HG03060 (cell line): ENCODE results near the gene COL25A1.

ENCODE experiments used
- ATAC-seq: cut with Tn5 transposase; IDR thresholded peaks from one replicate; pipeline ENCODE4 v1.9.1; 2021; ENCODE audit warnings: low read depth, moderate number of reproducible peaks; ENCODE audit not compliant: unreplicated experiment

The COL25A1 gene

GRCh38 chr4:109302361-109303139 is at the start of gene COL25A1:
TSS of gene COL25A1 (minus strand) at chr4:109302658.
- ATAC-seq: no peak

DNA sequence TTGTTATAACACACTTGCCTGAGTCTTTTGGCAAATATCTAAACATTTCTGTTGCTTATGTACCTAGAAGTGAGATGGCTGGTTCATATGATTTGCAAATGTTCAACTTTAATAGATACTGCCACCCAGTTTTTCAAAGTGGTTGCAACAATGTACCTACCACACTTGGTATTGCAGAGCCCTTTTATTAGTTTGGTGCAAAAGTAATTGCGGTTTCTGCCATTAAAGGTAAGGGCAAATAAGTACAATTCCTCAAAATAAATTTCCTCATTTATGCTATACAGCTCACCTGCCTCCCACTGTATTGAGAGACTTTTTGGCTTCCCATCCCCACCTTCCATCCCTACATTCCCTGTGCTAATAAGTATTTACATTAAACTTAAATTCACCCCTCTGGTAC is 47.7 kb upstream of the COL25A1 start:
- no peak for ATAC-seq

DNA sequence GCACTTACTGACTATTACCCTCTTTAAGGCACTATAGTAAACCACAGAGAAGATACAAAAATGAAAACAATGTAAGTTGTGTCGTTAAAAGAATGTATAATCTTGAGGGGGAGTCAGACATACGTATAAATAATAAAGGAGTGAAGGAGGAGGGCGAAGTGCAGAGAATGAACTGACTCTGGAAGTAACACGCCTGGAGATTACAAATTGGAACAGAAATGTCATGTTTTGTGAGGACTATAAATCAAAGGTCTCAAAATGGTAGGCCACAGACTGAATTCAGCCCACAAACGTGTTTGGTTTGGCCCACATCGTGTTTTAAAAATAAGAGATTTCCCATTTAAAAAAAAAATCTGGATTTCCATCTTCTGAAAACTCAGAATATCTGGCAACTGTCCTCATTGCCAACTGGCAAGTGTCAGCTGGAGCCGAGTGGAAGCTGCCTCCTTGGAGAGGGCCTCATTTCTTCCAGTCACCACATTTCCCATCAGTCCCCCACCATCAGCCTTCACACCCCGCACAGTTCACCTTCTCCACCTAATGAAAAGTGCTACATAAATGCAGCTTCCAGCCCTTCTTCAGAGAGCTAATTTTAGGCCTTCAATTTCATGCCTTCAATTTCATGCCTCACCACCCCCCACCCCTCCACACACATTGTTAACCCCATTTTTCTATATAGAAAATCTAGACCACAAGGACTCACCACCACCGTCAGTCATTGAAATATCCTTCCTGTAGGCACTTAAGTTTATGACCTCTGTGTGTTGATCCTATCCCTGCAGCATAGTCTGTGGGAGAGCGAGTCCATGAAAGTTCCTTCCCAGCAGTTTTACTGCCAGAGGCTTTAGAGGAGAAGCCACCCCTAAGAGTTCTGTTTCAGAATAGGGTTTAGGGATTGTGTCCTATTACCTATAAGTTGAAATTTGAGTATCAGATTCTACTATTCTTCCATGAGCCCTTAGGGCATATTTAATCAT is 32.0 kb upstream of the COL25A1 start:
- ATAC-seq: no peak

- no peak for ATAC-seq
Observed at GRCh38 chr4:109332926-109333464, 30.5 kb upstream of the COL25A1 start.

DNA sequence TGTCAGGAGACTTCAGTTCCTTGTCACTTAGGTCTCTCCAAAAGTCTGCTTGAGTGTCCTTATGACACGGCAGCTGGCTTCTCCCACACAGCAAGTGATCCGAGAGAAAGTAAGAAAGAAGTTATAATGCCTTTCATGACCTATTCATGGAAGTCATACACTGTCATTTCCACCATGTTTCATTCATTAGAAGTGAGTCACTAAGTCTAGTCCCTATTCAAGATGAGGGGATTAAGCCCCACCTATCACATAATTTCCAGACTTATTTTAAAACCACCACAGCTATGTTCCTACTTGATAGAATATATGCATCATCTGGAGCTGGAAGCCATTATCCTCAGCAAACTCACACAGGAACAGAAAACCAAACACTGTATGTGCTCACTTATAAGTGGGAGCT is 25.2 kb upstream of the COL25A1 start:
- no peak for ATAC-seq

DNA sequence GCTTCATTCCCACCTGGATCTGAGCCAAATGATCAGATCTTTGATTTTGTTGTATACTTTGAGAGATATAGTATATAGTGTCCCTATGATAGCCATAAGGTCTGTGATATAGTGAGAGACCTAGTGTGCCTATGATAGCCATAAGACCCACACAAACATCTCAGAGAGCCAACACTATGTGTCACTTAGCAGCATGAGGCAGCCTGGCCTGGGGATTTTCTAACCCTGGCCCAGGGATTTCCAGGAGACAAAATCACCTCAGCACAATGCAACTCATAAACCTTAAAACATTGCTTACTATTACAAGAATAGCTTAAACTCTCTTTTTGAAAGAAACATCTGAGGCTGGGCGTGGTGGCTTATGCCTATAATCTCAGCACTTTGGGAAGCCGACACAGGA is 23.2 kb upstream of the COL25A1 start:
- ATAC-seq: no peak

GRCh38 chr4:109323348-109323747 is 20.9 kb upstream of the COL25A1 start:
- ATAC-seq: no peak

GRCh38 chr4:109321232-109321631 is 18.8 kb upstream of the COL25A1 start:
- no peak for ATAC-seq

DNA sequence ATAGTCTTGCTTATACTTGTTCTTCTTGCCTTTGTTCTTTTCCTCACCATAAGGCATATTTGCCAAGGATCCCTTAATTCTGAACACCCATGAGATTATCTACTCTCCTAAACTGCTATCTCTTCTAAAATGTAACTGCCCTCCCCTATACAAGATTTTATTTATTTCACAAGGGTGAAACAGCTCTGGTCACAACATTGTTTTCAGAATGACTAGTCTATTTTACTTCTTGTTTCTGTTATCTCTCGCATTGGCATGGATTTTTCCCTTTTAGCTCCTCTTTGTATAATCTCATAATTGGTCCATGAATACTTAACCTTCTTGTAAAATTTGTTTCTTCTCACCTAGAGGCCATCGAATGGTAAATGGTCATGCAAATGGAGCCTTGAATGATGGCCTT is 17.2 kb upstream of the COL25A1 start:
- ATAC-seq: no peak

DNA sequence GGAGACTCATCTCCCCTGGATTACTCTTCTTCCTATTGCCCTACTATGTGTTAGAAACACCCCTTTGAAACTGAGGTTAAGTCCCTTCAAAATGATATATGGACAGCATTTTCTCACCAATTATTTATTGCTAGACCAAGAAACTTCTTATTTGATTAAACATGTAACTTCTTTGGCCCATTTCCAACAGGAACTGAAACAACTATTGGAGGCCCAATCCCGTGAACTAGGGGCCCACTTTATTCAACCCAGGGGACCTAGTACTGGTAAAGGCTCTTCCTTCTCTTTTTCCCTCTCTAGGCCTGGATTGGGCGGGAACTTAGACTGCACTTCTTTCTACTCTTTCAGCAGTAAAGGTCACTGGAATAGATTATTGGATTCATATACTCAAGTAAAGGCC is 16.7 kb upstream of the COL25A1 start:
- no peak for ATAC-seq

DNA sequence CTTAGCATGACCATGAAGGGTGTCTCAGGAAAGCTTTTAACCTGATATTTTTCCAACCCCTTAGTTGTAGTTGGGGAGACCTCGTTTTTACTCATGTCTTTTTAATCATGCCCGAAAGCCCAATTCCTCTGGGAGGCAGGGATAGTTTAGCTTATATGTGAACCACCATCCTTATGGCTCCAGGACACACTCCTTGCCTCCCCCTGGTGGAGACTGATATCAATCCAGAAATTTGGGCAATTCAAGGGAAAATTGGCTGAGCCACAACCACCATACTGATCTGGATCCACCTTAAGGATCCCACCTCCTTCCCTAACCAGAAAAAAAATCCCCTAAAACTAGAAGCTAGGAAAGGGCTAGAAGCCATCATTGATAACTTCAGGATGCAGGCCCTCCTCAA is 13.4 kb upstream of the COL25A1 start:
- ATAC-seq: no peak

GRCh38 chr4:109315341-109315740 is 12.9 kb upstream of the COL25A1 start:
- no peak for ATAC-seq

DNA sequence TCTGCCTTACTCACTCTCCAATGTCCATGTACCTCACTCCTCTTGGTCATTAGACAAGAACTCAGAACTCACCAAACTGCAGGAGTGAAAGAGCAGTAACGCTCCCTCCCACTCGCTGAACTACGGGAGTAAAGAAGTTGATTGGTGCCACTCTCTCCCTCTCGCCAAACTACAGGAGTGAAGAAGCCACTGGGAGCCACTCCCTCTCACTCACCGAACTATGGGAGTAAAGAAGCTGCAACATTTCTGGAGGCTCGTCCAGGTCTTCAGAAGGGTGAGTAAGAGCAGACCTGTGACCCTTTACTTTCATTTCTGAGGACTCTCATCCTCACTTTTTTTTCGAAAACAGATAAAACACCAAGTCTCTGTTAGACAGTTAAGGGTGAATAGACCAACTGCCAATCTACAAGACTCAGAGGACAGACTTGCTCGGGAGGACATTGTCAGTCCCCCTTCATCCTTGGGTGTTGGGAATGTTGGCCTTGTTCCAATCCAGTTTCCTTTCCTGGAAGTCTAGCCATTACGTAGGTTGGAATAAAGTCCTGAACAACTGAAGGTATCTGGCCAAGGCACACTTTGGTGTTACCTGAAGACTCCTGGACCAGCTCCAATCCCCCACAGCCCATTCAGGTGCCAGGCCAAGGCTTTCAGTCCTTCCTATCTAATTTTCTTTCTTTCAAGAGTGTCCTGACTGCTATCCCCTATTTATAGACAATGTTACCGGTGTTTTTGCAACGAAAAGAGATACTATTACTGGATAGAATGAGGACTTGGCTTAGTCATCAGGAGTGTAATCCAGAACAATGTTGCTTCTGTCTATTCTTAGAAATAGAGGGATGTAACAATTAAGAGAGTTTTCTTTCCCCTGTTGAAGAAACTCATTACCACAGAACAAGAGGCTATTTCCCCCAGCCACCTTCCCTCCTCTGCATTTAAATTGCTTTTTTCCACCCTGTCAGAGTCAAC is 11.0 kb upstream of the COL25A1 start:
- no peak for ATAC-seq

GRCh38 chr4:109303140-109303496 is 660 bp upstream of the COL25A1 start:
- no peak for ATAC-seq

- no peak for ATAC-seq
Observed at GRCh38 chr4:109301651-109302360, 652 bp downstream of the COL25A1 start.

DNA sequence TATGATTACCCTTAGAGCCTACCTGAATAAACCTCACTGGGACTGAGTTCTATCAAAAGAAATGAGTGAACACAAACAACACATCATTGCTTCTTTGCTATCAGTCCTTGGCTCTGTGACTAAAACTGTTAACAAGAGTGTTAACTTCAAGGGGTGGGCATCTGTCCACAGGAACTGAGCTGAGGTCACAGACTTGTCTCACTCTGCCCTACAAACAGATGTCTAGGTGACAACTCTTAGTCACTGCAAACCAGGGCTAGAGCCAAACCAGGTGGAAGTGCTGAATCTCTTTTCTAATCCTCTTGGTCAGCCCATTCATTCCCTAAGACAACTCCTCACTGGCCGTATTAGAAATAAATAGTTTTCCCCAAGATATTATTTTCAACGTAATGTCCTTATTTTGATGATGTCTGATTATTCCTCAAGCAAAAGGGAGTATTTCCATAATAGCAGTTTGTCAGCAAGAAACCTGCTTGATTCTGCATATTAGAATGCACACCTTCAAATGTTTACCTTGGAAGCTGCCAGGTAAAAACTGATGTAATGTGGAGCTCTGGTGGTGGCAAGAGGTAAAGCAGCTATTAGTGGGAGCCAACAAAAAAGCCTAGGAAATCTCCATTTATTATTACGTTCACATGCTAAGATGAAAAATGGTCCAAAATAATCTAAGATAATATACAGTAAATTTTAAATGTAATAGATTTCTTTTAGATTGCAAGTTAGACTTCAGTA is 4.0 kb downstream of the COL25A1 start:
- no peak for ATAC-seq

GRCh38 chr4:109296527-109296926 is 5.9 kb downstream of the COL25A1 start:
- no peak for ATAC-seq

GRCh38 chr4:109295081-109295480 is 7.4 kb downstream of the COL25A1 start:
- no peak for ATAC-seq

DNA sequence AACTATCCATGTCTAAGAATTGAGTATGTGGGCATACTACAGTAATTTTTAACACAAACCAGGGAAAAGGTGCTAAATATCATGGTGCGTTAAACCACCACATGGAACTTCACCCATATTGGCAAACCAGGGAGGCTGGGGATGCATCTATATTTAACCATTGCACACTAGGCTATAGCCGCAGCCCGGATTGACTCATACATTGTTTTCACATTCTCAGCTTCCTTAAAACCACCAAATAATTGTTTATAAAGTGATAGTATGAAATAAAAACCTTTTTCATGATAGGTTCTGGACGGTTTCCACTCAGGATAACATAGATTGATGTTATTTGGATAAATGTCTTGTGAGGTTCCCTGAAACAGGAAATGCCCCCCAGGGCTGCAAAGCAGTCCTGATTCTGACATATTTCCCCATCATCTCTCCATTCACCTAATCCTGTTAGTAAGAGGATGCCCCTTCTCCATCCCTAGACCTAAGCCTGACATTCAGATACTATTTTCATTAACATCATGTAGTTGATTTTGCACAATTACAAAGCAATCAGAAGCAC is 7.9 kb downstream of the COL25A1 start:
- no peak for ATAC-seq
